Liver (tissue), 9 donors: ENCODE results near the gene MAMSTR. TPM values are rescaled to one million over a fixed set of nuclear protein-coding genes. Genes with fewer than 3 reads are reported as not detected.

Experiments used
- DNase-seq: peaks from one replicate; pipeline ENCODE4 v3.0.0-alpha.2; 2017; ENCODE audit warnings: low spot score
- H3K27ac ChIP-seq, 2 donors: one replicate each; pipeline ENCODE4 v1.7.0; 2013; ENCODE audit warnings: inconsistent platforms in 2 of 2, low read length in 2 of 2, control low read depth in 1 of 2, low read depth in 1 of 2, mild to moderate bottlenecking in 1 of 2
- H3K27me3 ChIP-seq, 4 donors: one replicate each; pipeline versions ENCODE4 v1.6.1 to v1.7.0; 2013; ENCODE audit warnings: low read length in 3 of 4, inconsistent platforms in 1 of 4, mild to moderate bottlenecking in 1 of 4, moderate library complexity in 1 of 4; ENCODE audit not compliant: control insufficient read depth in 4 of 4, insufficient read depth in 4 of 4
- H3K36me3 ChIP-seq, 4 donors: one replicate each; pipeline versions ENCODE4 v1.6.1 to v1.7.0; 2013; ENCODE audit warnings: low read length in 3 of 4, mild to moderate bottlenecking in 3 of 4, low read depth in 1 of 4, moderate library complexity in 1 of 4; ENCODE audit not compliant: control insufficient read depth in 4 of 4, insufficient read depth in 3 of 4
- H3K4me1 ChIP-seq, 4 donors: one replicate each; pipeline versions ENCODE4 v1.6.1 to v1.7.0; 2013; ENCODE audit warnings: low read length in 3 of 4, mild to moderate bottlenecking in 3 of 4, moderate library complexity in 1 of 4; ENCODE audit not compliant: control insufficient read depth in 4 of 4, insufficient read depth in 4 of 4
- H3K4me3 ChIP-seq, 3 donors: one replicate each; pipeline versions ENCODE4 v1.6.1 to v1.7.0; 2013; ENCODE audit warnings: low read length in 3 of 3, control low read depth in 1 of 3, low read depth in 1 of 3, mild to moderate bottlenecking in 1 of 3
- H3K9ac ChIP-seq, 2 donors: one replicate each; pipeline ENCODE4 v1.7.0; 2013; ENCODE audit warnings: low read length in 2 of 2, mild to moderate bottlenecking in 2 of 2, moderate library complexity in 2 of 2, control low read depth in 1 of 2, low read depth in 1 of 2
- H3K9me3 ChIP-seq, 4 donors: one replicate each; pipeline versions ENCODE4 v1.6.1 to v1.7.0; 2013; ENCODE audit warnings: low read length in 3 of 4; ENCODE audit not compliant: control insufficient read depth in 4 of 4
- ATF3 ChIP-seq: IDR thresholded peaks from 2 replicates; pipeline ENCODE4 v1.6.1; 2016; ENCODE audit warnings: antibody characterized with exemption
- EGR1 ChIP-seq, 2 donors: IDR thresholded peaks; 2 replicates each; pipeline ENCODE4 v1.6.1; 2016 to 2018; ENCODE audit warnings: antibody characterized with exemption in 2 of 2, low read depth in 2 of 2
- FOXA1 ChIP-seq: IDR thresholded peaks from 2 replicates; pipeline ENCODE4 v1.6.1; 2016; ENCODE audit warnings: antibody characterized with exemption
- FOXA2 ChIP-seq: IDR thresholded peaks from 2 replicates; pipeline ENCODE4 v1.6.1; 2016; ENCODE audit warnings: antibody characterized with exemption
- GABPA ChIP-seq, 2 donors: IDR thresholded peaks in 1 of 2; conservative IDR thresholded peaks in 1 of 2; 2 replicates each; pipeline ENCODE4 v1.6.1; 2016; ENCODE audit warnings: antibody characterized with exemption in 2 of 2, mild to moderate bottlenecking in 1 of 2, moderate library complexity in 1 of 2
- HNF4A ChIP-seq, 2 donors: conservative IDR thresholded peaks; 2 replicates each; pipeline ENCODE4 v1.6.1; 2016; ENCODE audit warnings: antibody characterized with exemption in 2 of 2, mild to moderate bottlenecking in 2 of 2
- HNF4G ChIP-seq: IDR thresholded peaks from 2 replicates; pipeline ENCODE4 v1.6.1; 2016; ENCODE audit warnings: antibody characterized with exemption
- JUND ChIP-seq, 2 donors: IDR thresholded peaks; 2 replicates each; pipeline ENCODE4 v1.6.1; 2016; ENCODE audit warnings: antibody characterized with exemption in 2 of 2
- MAX ChIP-seq: IDR thresholded peaks from 2 replicates; pipeline ENCODE4 v1.6.1; 2016; ENCODE audit warnings: antibody characterized with exemption
- NR2F2 ChIP-seq: IDR thresholded peaks from 2 replicates; pipeline ENCODE4 v1.6.1; 2016; ENCODE audit warnings: antibody characterized with exemption
- RAD21 ChIP-seq, 2 donors: IDR thresholded peaks; 2 replicates each; pipeline ENCODE4 v1.6.1; 2016; ENCODE audit warnings: antibody characterized with exemption in 2 of 2, mild to moderate bottlenecking in 2 of 2
- REST ChIP-seq: IDR thresholded peaks from 2 replicates; pipeline ENCODE4 v1.6.1; 2016; ENCODE audit warnings: antibody characterized with exemption, mild to moderate bottlenecking
- RXRA ChIP-seq, 2 donors: IDR thresholded peaks; 2 replicates each; pipeline ENCODE4 v1.6.1; 2017 to 2018; ENCODE audit warnings: antibody characterized with exemption in 2 of 2, mild to moderate bottlenecking in 1 of 2
- SP1 ChIP-seq: IDR thresholded peaks from 2 replicates; pipeline ENCODE4 v1.6.1; 2018; ENCODE audit warnings: antibody characterized with exemption, mild to moderate bottlenecking
- TAF1 ChIP-seq: conservative IDR thresholded peaks from 2 replicates; pipeline ENCODE4 v1.6.1; 2016; ENCODE audit warnings: antibody characterized with exemption, mild to moderate bottlenecking
- YY1 ChIP-seq: IDR thresholded peaks from 2 replicates; pipeline ENCODE4 v1.6.1; 2016; ENCODE audit warnings: antibody characterized with exemption, mild to moderate bottlenecking
- ZBTB33 ChIP-seq: IDR thresholded peaks from 2 replicates; pipeline ENCODE4 v1.6.1; 2016; ENCODE audit warnings: antibody characterized with exemption
- WGBS: extraction: QIAGEN DNeasy Blood & Tissue Kit; methylation state at CpG from one replicate; pipeline ENCODE4 v1.1.7; 2013; 5-methylcytosine and 5-hydroxymethylcytosine counted together
- polyA plus RNA-seq, 2 donors: library from polyadenylated mRNA; stranded (reverse) in 1 of 2; unstranded in 1 of 2; fragments of 200-250 nt in 1 of 2; fragments of >200 nt in 1 of 2; fragmentation: Nextera tagmentation in 1 of 2; extraction: Ambion mirVana in 1 of 2; gene quantifications; one replicate each; pipeline versions ENCODE4 v1.2.1 to v1.2.3, GENCODE V29; 2013 to 2015
- total RNA-seq, 2 donors: library from RNA; depleted of rRNA; stranded (reverse); fragments of >200 nt; gene quantifications; one replicate each; pipeline ENCODE4 v1.2.3, GENCODE V29; 2014
- TF ChIP-seq, protein P1 (sequence below): fragments of 150-350 bp; IDR thresholded peaks from 2 replicates; pipeline ENCODE4 v1.5.1; 2017; ENCODE audit warnings: improper control_type of control experiment, low read depth, low read length; ENCODE audit not compliant: missing input control
- donor health status: healthy.
- donor health status: healthy.
- donor health status: healthy.
- donor health status: healthy.
- donor health status: healthy.

The MAMSTR gene
- total and polyA plus RNA-seq, 4 donors: 0.07 to 0.31 (median 0.09) TPM

DNA sequence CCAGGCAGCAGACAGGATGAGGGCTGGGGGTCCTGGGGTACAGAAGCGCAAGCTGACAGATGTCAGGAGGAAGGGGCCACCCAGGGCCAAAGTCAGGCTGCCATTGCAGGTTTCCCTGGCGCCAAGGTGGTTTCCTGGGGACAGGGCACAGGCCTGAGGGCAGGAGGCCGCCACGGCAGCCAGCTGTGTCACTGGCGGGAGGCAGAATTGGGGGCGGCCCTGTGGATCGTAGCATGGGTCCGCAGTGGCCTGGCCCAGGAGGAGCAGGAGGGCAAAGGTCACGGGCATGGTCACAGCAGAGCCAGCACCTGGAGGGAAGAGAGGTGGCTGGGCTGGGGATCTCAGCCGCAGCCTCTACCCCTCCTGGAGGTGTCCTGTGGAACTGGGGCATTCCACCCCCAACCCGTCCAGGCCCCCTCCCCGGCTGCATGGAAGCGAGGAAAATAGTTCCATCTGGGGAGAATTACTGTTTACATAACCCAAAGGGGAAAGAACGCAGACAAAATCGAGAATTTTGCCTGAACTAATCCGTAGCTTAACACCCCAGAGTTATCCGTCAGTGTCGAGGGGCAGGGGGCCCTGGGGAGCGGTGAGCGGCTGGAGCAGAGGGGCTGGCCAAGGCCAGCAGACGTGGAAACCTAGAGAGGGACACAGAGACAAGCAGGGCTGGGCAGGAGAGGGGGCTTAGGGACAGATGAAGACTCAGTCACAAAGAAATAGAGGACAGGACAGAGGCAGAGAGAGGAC lies 48.7 kb downstream of the MAMSTR start (continued):
- no peak for TF ChIP-seq TAF1
- TF ChIP-seq RAD21 (IDR thresholded peaks at IDR 0.05): no peak
- no peak for TF ChIP-seq FOXA1

DNA sequence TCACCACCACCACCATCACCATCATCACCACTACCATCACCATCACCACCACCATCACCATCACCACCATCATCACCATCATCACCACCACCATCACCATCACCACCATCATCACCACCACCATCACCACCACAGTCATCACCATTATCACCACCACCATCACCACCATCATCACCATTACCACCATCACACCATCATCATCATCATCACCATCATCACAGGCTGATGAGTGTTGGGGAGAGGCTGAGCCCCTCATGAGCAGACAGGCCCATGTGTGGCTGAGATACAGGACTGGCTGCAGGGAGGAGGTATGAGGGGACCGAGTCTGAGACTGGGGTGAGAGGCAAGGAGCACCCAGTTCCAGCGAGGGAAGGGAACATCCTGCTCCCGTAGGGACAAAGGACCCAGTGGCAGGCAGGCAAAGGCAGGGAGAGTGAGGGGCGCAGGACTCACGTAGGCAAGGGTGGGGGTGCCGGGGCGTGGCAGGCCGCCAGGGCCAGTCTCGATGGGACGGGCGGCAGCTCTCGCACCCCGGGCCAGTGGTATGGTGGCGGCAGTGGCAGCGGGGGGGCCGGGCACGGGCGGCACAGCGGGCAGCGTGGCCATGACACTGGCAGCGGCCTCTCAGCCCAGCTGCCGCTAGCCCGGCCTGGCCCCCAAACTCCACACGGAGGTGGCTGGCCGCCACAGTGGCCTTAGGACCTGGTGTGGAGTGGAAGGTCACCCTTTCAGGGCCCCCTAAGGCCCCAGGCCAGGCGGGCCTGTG lies 49.4 kb downstream of the MAMSTR start:
- no peak overlapping the region for H3K27ac ChIP-seq
- H3K4me3 ChIP-seq: no peak overlapping the region
- DNase-seq: no peak
- 97% methylated on average over 26 of the region's 26 CpGs for WGBS
- H3K4me1 ChIP-seq: no peaks in the 10 kb centered on the region
- H3K9ac ChIP-seq: no peak overlapping the region
- no peaks in the 10 kb centered on the region for H3K27me3 ChIP-seq
- no peaks in the 10 kb centered on the region for H3K36me3 ChIP-seq
- no peaks in the 10 kb centered on the region for H3K9me3 ChIP-seq
- TF ChIP-seq ATF3: no peak

DNA sequence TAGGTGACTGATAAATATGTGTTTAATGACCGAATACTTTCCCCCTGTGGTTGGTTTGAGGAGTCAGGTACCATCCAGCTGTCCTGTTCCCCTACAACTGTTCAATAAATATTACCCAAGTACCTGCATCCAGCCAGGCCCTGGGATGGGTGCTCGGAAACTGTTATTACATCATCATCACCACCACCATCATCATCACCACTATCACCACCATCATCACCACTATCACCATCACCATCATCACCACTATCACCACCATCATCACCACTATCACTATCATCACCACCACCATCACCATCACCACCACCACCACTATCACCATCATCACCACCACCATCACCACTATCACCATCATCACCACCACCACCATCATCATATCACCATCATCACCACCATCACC lies 50.8 kb downstream of the MAMSTR start:
- no peaks in the 10 kb centered on the region for H3K36me3 ChIP-seq
- H3K9ac ChIP-seq: no peak overlapping the region
- no peak for TF ChIP-seq HNF4A (conservative IDR thresholded peaks at IDR 0.05)
- TF ChIP-seq FOXA2: no peak
- TF ChIP-seq, protein P1, sequence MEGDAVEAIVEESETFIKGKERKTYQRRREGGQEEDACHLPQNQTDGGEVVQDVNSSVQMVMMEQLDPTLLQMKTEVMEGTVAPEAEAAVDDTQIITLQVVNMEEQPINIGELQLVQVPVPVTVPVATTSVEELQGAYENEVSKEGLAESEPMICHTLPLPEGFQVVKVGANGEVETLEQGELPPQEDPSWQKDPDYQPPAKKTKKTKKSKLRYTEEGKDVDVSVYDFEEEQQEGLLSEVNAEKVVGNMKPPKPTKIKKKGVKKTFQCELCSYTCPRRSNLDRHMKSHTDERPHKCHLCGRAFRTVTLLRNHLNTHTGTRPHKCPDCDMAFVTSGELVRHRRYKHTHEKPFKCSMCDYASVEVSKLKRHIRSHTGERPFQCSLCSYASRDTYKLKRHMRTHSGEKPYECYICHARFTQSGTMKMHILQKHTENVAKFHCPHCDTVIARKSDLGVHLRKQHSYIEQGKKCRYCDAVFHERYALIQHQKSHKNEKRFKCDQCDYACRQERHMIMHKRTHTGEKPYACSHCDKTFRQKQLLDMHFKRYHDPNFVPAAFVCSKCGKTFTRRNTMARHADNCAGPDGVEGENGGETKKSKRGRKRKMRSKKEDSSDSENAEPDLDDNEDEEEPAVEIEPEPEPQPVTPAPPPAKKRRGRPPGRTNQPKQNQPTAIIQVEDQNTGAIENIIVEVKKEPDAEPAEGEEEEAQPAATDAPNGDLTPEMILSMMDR: no peak
- no peak for TF ChIP-seq GABPA (IDR thresholded peaks at IDR 0.05 in 1 of 2, conservative IDR thresholded peaks at IDR 0.05 in 1 of 2)
- no peak for TF ChIP-seq MAX
- no peak for TF ChIP-seq ZBTB33
- no peak for TF ChIP-seq NR2F2
- TF ChIP-seq YY1: no peak
- no peak for TF ChIP-seq TAF1
- TF ChIP-seq FOXA1: no peak
- TF ChIP-seq EGR1 (IDR thresholded peaks at IDR 0.05; ENCODE audit: low read depth in 2 of 2): no peak
- no peak for TF ChIP-seq JUND (IDR thresholded peaks at IDR 0.05)
- TF ChIP-seq RXRA (IDR thresholded peaks at IDR 0.05): no peak
- TF ChIP-seq REST: no peak
- TF ChIP-seq HNF4G: no peak
- TF ChIP-seq RAD21 (IDR thresholded peaks at IDR 0.05): no peak
- TF ChIP-seq ATF3: no peak
- no peak for TF ChIP-seq SP1
- H3K27ac ChIP-seq: no peak overlapping the region
- no peaks in the 10 kb centered on the region for H3K4me1 ChIP-seq
- H3K9me3 ChIP-seq: no peaks in the 10 kb centered on the region
- WGBS: 98% methylated on average over 2 of the region's 2 CpGs
- DNase-seq: no peak
- H3K4me3 ChIP-seq: no peak overlapping the region
- no peaks in the 10 kb centered on the region for H3K27me3 ChIP-seq
